Measurements from ENCODE around the gene YJEFN3.

Gene YJEFN3

GRCh38 chr19:19562665-19563347, 34.1 kb downstream of the YJEFN3 start:
- no peak overlapping the region for H3K4me3 ChIP-seq (ENCODE audit: low read depth, low read length)
- in situ Hi-C loops (cut with HindIII; ENCODE audit: low sequenced_read_pairs) = no loop called here
- no peak for DNase-seq (ENCODE audit: low read depth)
- TF ChIP-seq CTCF (IDR thresholded peaks at IDR 0.05; ENCODE audit: low read depth, low read length, missing control alignments) = peak; percentile 4

GRCh38 chr19:19563348-19563848, 34.7 kb downstream of the YJEFN3 start:
- no peak overlapping the region for H3K4me3 ChIP-seq (ENCODE audit: low read depth, low read length)
- no peak for TF ChIP-seq CTCF (IDR thresholded peaks at IDR 0.05; ENCODE audit: low read depth, low read length, missing control alignments)
- in situ Hi-C loops (cut with HindIII; ENCODE audit: low sequenced_read_pairs) = no loop called here
- DNase-seq (ENCODE audit: low read depth) = no peak

DNA sequence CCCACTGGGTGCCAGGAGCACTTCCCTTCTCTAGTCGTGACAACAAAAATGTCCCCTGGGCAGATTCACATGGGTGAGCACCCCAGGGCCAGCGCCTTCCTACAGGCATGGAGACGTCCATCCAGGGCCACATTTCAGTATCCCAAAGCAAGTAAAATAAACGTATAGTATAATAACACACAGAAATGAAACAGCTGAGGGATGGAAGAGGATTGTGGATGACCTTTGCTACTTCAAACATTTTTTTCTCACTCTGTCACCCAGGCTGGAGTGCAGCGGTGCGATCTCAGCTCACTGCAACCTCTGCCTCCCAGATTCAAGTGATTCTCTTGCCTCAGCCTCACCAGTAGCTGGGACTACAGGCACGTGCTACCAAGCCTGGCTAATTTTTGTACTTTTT, 37.6 kb downstream of the YJEFN3 start:
- no peak for TF ChIP-seq CTCF (IDR thresholded peaks at IDR 0.05; ENCODE audit: low read depth, low read length, missing control alignments)
- no peak for DNase-seq (ENCODE audit: low read depth)
- H3K4me3 ChIP-seq (ENCODE audit: low read depth, low read length) = no peak overlapping the region
- in situ Hi-C loops (cut with HindIII; ENCODE audit: low sequenced_read_pairs) = no loop called here

DNA sequence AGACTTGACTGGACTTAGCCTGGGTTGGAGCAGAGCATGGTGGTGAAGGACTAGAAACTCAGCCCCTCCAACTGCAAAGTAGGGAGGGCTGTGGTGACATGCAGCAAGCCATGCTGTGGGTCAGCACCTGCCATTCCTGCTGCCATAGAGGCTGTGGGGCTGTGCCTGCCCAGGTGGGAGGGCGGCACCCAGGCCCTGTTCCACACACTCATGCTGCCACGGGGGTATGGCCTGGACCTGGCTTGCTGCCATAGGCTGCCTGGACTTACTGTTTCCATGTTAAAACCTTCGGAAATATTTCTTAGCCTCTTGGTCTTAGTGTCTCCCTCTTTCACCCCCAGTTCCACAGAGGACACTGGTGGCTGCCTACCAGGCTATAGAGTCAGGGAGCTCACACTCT, 38.7 kb downstream of the YJEFN3 start:
- no peak overlapping the region for H3K4me3 ChIP-seq (ENCODE audit: low read depth, low read length)
- in situ Hi-C loops (cut with HindIII; ENCODE audit: low sequenced_read_pairs) = no loop called here
- no peak for TF ChIP-seq CTCF (IDR thresholded peaks at IDR 0.05; ENCODE audit: low read depth, low read length, missing control alignments)
- no peak for DNase-seq (ENCODE audit: low read depth)

- TF ChIP-seq CTCF (IDR thresholded peaks at IDR 0.05; ENCODE audit: low read depth, low read length, missing control alignments) = no peak
- no peak for DNase-seq (ENCODE audit: low read depth)
- no peak overlapping the region for H3K4me3 ChIP-seq (ENCODE audit: low read depth, low read length)
- in situ Hi-C loops (cut with HindIII; ENCODE audit: low sequenced_read_pairs) = no loop called here
Measured at GRCh38 chr19:19568802-19569756, 40.4 kb downstream of the YJEFN3 start.

DNA sequence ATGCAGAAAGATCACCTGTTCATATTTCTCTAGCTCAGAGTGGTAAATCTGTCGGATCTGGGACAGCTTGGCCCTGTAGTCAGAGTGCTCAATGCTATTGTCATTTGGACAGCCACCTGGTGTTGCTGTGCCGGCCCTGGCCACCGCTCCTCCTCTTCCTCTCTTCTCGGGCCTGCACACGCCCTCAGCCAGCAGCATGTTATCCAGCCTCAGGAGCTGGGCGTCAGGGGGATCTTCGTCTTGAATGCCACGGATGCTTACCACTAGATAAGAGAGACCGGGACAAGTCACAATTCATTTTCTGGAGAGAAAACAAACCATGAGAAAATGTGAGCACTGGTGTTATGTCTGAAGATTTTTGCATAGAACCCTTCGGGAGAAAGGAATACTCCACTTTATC, 41.9 kb downstream of the YJEFN3 start:
- TF ChIP-seq CTCF (IDR thresholded peaks at IDR 0.05; ENCODE audit: low read depth, low read length, missing control alignments) = no peak
- H3K4me3 ChIP-seq (ENCODE audit: low read depth, low read length) = no peak overlapping the region
- in situ Hi-C loops (cut with HindIII; ENCODE audit: low sequenced_read_pairs) = no loop called here
- DNase-seq (ENCODE audit: low read depth) = no peak

Data from astrocyte of the cerebellum (primary cell).